Astrocyte of the spinal cord (primary cell): ENCODE measurements around the gene GGCT.
"Not testable (repeated sequence)": the region's sequence is repeated elsewhere in the genome, so short reads cannot be mapped to it uniquely, and the experiment has no call there.

Source experiments
- DNase-seq: peaks from one replicate; pipeline ENCODE4 v3.0.0; 2011; ENCODE audit warnings: low read depth, low spot score
- H3K4me3 ChIP-seq: 2 replicates; pipeline ENCODE4 v1.5.1; 2011; ENCODE audit warnings: low read depth, mild to moderate bottlenecking, low read length, moderate library complexity
- in situ Hi-C: cut with HindIII; loops from 2 replicates; pipeline ENCODE4 v1.10.0; 2017; ENCODE audit warnings: low sequenced_read_pairs
- TF ChIP-seq, protein P1 (sequence below): IDR thresholded peaks from 2 replicates; pipeline ENCODE4 v1.5.1; 2012; ENCODE audit warnings: low read depth, mild to moderate bottlenecking, low read length, inconsistent platforms

Gene GGCT

DNA sequence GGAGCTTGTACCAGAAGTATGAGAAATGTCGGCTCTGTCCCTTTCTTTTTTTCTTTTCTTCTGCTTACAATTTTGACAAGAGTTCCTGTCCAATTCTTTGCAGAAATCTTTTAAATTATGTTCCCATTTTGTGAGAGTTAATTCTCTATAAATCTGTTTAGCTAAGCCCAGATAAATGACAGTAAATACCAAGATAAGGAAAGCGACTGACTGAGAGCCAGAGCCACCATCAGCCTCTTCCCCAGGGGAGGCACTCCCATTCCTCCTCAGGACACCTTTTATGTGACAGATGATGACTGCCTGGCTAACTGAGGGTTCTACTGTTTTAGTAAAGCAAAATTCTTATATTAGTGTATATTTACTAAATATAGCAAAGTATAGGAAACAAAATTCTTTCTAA lies 6.9 kb upstream of the GGCT start:
- no peak overlapping the region for H3K4me3 ChIP-seq
- TF ChIP-seq, protein P1, sequence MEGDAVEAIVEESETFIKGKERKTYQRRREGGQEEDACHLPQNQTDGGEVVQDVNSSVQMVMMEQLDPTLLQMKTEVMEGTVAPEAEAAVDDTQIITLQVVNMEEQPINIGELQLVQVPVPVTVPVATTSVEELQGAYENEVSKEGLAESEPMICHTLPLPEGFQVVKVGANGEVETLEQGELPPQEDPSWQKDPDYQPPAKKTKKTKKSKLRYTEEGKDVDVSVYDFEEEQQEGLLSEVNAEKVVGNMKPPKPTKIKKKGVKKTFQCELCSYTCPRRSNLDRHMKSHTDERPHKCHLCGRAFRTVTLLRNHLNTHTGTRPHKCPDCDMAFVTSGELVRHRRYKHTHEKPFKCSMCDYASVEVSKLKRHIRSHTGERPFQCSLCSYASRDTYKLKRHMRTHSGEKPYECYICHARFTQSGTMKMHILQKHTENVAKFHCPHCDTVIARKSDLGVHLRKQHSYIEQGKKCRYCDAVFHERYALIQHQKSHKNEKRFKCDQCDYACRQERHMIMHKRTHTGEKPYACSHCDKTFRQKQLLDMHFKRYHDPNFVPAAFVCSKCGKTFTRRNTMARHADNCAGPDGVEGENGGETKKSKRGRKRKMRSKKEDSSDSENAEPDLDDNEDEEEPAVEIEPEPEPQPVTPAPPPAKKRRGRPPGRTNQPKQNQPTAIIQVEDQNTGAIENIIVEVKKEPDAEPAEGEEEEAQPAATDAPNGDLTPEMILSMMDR, result no peak
- no peak for DNase-seq
- in situ Hi-C loops, result no loop called here

DNA sequence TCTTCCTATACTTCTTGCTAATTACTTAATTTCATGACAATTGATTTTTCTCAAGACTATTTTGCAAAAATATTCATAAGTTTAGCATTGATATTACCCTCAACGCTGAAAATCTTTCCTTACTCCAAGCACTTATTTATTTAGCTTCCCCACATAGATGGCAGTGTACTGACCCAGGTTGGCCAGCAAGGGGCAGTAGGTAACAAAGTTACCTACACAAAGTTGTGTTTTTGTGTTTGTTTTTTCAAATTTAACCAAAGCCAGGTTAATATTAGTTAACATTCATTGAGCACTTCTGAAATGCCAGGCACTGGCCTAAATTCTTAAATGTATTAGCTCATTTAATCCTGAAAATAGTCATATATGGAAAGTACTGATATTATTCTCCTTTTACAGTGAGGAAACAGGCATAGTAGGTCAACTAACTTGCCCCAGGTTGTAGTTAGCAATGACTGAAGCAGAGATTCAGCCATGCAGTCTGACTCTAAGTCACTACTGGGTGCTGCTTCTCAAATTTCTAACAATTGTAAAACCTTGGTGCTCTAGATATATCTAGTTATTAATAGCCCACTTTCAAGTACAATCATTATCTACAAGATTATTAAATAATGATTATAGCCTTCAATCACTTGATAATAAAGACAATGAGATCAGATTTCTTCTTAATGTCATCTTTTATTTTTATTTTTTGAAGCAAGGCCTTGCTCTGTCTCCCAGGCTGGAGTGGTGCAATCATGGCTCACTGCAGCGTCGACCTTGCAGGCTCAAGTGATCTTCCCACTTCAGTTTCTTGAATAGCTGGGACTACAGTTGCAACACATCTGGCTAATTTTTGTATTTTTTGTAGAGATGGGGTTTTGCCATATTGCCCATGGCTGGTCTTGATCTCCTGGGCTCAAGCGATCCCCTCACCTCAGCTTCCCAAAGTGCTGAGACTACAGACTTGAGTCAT lies 5.8 kb upstream of the GGCT start:
- peak; percentile 60 for DNase-seq
- in situ Hi-C loops, result no loop called here
- TF ChIP-seq, protein P1, result peak; percentile 82
- H3K4me3 ChIP-seq, result no peak overlapping the region

DNA sequence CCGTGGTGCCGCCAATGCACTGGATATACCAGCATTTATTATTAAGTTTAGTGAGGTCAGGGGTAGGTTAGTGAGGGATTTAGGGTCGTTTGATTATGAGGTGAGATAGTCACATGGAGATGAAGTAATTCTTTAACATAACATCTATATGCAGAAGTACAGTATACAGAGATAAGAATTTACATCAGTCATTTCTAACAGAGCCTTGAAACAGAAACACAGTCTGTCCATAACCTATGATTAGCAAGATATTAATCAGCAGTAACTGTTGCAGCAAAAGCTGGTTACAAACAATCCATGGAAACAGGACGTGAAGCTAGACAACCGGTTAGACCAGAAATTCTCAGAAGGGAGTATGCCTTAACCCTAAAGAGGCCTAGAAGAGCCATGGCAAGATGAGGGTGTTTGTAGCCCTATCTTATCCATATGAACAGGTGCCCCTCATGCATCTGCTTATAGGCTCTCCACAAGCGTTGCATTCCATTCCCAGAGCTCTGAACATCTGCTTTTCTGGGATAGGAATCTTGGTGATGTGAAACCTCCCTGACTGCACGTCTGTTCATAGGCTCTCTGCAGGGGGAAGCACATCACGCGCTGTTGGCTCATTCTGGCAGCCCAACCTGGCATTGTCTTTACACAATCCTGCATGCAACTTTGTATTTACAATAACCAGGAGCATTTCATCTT lies 4.7 kb upstream of the GGCT start:
- H3K4me3 ChIP-seq, DNase-seq, in situ Hi-C loops: not testable (repeated sequence)

DNA sequence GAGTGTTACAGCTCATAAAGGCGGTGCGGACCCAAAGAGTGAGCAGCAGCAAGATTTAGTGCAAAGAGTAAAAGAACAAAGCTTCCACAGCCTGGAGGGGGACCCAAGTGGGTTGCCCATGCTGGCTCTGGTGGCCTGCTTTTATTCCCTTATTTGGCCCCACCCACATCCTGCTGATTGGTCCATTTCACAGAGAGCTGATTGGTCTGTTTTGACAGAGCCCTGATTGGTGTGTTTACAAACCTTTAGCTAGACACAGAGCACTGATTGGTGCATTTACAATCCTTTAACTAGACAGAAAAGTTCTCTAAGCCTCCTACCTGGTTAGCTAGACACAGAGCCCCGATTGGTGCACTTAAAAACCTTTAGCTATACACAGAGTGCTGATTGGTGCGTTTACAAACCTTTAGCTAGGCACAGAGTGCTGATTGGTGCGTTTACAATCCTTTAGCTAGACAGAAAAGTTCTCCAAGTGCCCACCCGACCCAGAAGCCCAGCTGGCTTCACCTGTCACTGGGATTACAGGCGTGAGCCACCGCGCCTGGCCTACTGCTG lies 2.8 kb upstream of the GGCT start:
- in situ Hi-C loops, DNase-seq, H3K4me3 ChIP-seq: not testable (repeated sequence)

DNA sequence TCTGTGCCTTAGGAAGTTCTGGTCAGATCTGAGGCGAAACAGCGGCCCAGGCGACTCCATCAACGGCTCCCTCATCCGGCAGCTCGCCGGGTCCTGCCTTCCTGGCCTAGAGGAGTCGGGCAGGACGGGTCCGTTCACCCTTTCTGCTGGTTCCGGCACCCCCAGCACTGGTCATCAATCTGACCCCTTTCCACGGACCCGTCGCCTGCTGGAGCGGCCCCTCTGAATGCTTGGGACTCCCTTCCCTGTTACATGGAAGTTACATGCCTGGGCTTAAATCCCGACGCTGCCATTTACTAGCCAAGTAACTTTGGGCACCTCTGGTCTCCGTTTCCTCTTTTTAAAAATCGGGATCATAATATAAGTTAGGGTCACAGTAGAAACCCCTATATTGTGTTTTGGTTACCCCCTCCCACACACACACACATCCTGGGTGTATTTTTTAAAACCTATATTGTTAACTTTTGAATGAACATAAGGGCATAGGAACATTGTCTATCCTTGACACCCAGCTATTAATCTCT lies 607 bp upstream of the GGCT start:
- DNase-seq, result no peak
- peak overlapping the region; percentile 74 for H3K4me3 ChIP-seq
- TF ChIP-seq, protein P1, result peak; percentile 4
- in situ Hi-C loops, result no loop called here

DNA sequence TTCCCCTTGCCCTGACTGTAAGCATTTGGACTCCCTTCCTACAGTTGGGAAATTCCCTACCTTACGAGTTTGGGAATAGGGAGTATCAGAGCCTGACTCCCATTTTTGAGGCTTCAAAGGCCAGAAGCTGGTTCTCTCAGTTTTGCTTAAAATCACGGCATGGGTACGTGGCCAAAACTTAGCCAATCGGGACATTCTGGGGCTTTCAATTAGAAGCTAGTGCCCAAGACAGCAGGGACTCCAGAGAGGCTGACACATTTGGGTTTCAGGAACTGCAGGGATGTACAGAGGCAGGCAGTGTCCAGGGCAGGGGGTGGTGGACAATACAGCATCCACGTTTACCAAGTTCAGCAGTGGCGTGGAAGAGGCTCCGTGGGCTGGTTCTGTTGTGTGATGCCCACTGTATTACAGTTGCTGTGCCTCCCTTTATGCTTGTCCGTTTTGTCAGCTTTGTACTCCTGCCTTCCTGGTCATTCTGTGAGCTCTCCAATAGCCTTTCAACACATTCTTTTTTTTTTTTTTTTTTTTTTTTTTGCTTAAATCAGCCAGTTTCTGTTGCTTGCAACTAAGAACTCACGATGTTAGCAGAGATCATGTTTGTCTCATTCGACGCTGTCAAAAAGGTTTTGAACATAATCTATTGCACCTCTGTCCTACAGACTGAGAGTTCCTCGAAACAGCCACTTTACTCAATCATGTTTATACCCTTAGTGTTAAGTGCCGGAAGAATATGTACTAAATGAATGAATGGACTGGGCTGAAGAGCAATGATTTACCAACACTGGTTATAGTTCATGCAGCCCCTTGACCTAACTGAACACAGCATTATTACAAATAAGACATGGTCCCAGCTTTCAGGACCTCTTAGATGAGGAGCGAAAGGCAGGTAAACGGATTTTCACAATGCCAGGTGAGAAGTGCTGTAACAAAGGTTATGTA lies 1.1 kb downstream of the GGCT start:
- peak overlapping the region; percentile 74 for H3K4me3 ChIP-seq
- TF ChIP-seq, protein P1, result no peak
- in situ Hi-C loops, result no loop called here
- DNase-seq, result no peak
